IMR-90 (cell line): Measurements from ENCODE around the gene TBXAS1. TPM values are rescaled to one million over a fixed set of nuclear protein-coding genes. Genes with fewer than 3 reads are reported as not detected.

Source experiments
- ATAC-seq: fragments of 200-7000 bp; cut with Tn5 transposase; 2 replicates; pipeline ENCODE4 v1.9.1; 2020; ENCODE audit warnings: low read depth, mild to moderate bottlenecking, moderate library complexity
- BruUV-seq: library from RNA; stranded (reverse); fragments of 400-500 nt; replicated peaks from 2 replicates; lab custom pipeline; 2021; lab: Mats Ljungman, UMichigan
- CTCF ChIA-PET: fragments of 300-600 bp; formaldehyde crosslinking; extraction: SDS; loops from one replicate; lab custom pipeline; 2021; ENCODE audit warnings: antibody characterized with exemption; lab: Yijun Ruan, JAX
- POLR2A ChIA-PET: fragments of 300-600 bp; sonication (Branson Sonifier 250); formaldehyde crosslinking; loops from one replicate; lab custom pipeline; 2022; ENCODE audit warnings: antibody characterized with exemption; ENCODE audit not compliant: unreplicated experiment; lab: Charles Lee
- DNase-seq: peaks from one replicate; pipeline ENCODE4 v3.0.0; 2013
- H2AFZ ChIP-seq: replicated peaks from 2 replicates; pipeline ENCODE3; 2013; ENCODE audit warnings: low read length, mild to moderate bottlenecking; ENCODE audit not compliant: poor library complexity
- H2AK5ac ChIP-seq: 2 replicates; pipeline ENCODE4 v1.6.1; 2013; ENCODE audit warnings: low read depth, low read length, inconsistent platforms
- H2AK9ac ChIP-seq: replicated peaks from 2 replicates; pipeline ENCODE3; 2013; ENCODE audit warnings: mild to moderate bottlenecking, low read depth, low read length, moderate library complexity; ENCODE audit not compliant: poor library complexity
- H2BK120ac ChIP-seq: 2 replicates; pipeline ENCODE4 v1.6.1; 2013; ENCODE audit warnings: low read depth, low read length, inconsistent platforms
- H2BK15ac ChIP-seq: 3 replicates; pipeline ENCODE4 v1.6.1; 2013; ENCODE audit warnings: low read depth, low read length, inconsistent platforms
- H2BK20ac ChIP-seq: 2 replicates; pipeline ENCODE4 v1.6.1; 2013; ENCODE audit warnings: low read depth, mild to moderate bottlenecking, inconsistent platforms, low read length, moderate library complexity
- H2BK5ac ChIP-seq: 2 replicates; pipeline ENCODE4 v1.6.1; 2013; ENCODE audit warnings: mild to moderate bottlenecking, low read depth, low read length, inconsistent platforms; ENCODE audit not compliant: poor library complexity, severe bottlenecking
- H3K14ac ChIP-seq: replicated peaks from 2 replicates; pipeline ENCODE4 v1.6.1; 2013; ENCODE audit warnings: low read depth, low read length, inconsistent platforms
- H3K18ac ChIP-seq: 2 replicates; pipeline ENCODE4 v1.6.1; 2013; ENCODE audit warnings: low read depth, low read length, control low read depth
- H3K23ac ChIP-seq: 2 replicates; pipeline ENCODE4 v1.6.1; 2013; ENCODE audit warnings: low read depth, low read length, inconsistent platforms
- H3K27ac ChIP-seq: 2 replicates; pipeline ENCODE4 v1.5.1; 2013; ENCODE audit warnings: mild to moderate bottlenecking, control low read depth, low read length; ENCODE audit not compliant: insufficient read depth
- H3K27me3 ChIP-seq: 2 replicates; pipeline ENCODE4 v1.6.1; 2013; ENCODE audit warnings: low read length; ENCODE audit not compliant: control insufficient read depth, insufficient read depth
- H3K36me3 ChIP-seq: 2 replicates; pipeline ENCODE4 v1.6.1; 2013; ENCODE audit warnings: low read length, mixed read lengths; ENCODE audit not compliant: control insufficient read depth, insufficient read depth
- H3K4ac ChIP-seq: 2 replicates; pipeline ENCODE4 v1.6.1; 2013; ENCODE audit warnings: low read depth, low read length, inconsistent platforms
- H3K4me1 ChIP-seq: 2 replicates; pipeline ENCODE4 v1.6.1; 2013; ENCODE audit warnings: low read length, mixed read lengths; ENCODE audit not compliant: control insufficient read depth, insufficient read depth
- H3K4me2 ChIP-seq: 2 replicates; pipeline ENCODE4 v1.6.1; 2013; ENCODE audit warnings: low read depth, mild to moderate bottlenecking, control low read depth, low read length, moderate library complexity
- H3K4me3 ChIP-seq: 2 replicates; pipeline ENCODE4 v1.5.1; 2013; ENCODE audit warnings: low read depth, mild to moderate bottlenecking, control low read depth, low read length, moderate library complexity; ENCODE audit not compliant: insufficient read depth
- H3K56ac ChIP-seq: 2 replicates; pipeline ENCODE4 v1.6.1; 2013; ENCODE audit warnings: low read length, inconsistent platforms; ENCODE audit not compliant: insufficient read depth; ENCODE audit errors: extremely low read depth
- H3K79me1 ChIP-seq, 2 experiments: 2 replicates each; pipeline ENCODE4 v1.6.1; 2013; ENCODE audit warnings: low read length in 2 of 2, inconsistent platforms in 1 of 2, low read depth in 1 of 2
- H3K9ac ChIP-seq: 2 replicates; pipeline ENCODE4 v1.6.1; 2013; ENCODE audit warnings: low read depth, low read length, control low read depth
- H3K9me1 ChIP-seq: 2 replicates; pipeline ENCODE4 v1.6.1; 2013; ENCODE audit warnings: low read length, inconsistent platforms; ENCODE audit not compliant: insufficient read depth
- H3K9me3 ChIP-seq: 2 replicates; pipeline ENCODE4 v1.6.1; 2013; ENCODE audit warnings: low read length; ENCODE audit not compliant: control insufficient read depth, insufficient read depth
- H4K20me1 ChIP-seq: 2 replicates; pipeline ENCODE4 v1.6.1; 2013; ENCODE audit warnings: low read length, inconsistent platforms; ENCODE audit not compliant: insufficient read depth
- H4K5ac ChIP-seq: 2 replicates; pipeline ENCODE4 v1.6.1; 2013; ENCODE audit warnings: mild to moderate bottlenecking, low read depth, low read length, control low read depth
- H4K8ac ChIP-seq, 2 experiments: 2 replicates each; pipeline ENCODE4 v1.6.1; 2013; ENCODE audit warnings: low read depth in 2 of 2, low read length in 2 of 2, control low read depth in 1 of 2, inconsistent platforms in 1 of 2
- H4K91ac ChIP-seq: 2 replicates; pipeline ENCODE4 v1.6.1; 2013; ENCODE audit warnings: low read depth, low read length, inconsistent platforms; ENCODE audit not compliant: insufficient read depth
- BHLHE40 ChIP-seq: fragments of 150-350 bp; IDR thresholded peaks from 2 replicates; pipeline ENCODE4 v1.6.1; 2016; ENCODE audit warnings: mild to moderate bottlenecking, low read depth, low read length
- CEBPB ChIP-seq: IDR thresholded peaks from 2 replicates; pipeline ENCODE4 v1.6.1; 2012; ENCODE audit warnings: low read depth, low read length, improper control_type of control experiment
- CHD1 ChIP-seq: IDR thresholded peaks from 2 replicates; pipeline ENCODE4 v1.6.1; 2012; ENCODE audit warnings: low read depth, low read length, improper control_type of control experiment
- FOS ChIP-seq: fragments of 150-350 bp; IDR thresholded peaks from 2 replicates; pipeline ENCODE4 v1.6.1; 2016; ENCODE audit warnings: low read depth, low read length
- MAFK ChIP-seq: IDR thresholded peaks from 2 replicates; pipeline ENCODE4 v1.6.1; 2012; ENCODE audit warnings: low read depth, low read length, improper control_type of control experiment
- MAZ ChIP-seq: IDR thresholded peaks from 2 replicates; pipeline ENCODE4 v1.6.1; 2012; ENCODE audit warnings: low read depth, mild to moderate bottlenecking, low read length, improper control_type of control experiment, moderate library complexity, borderline replicate concordance
- MXI1 ChIP-seq: IDR thresholded peaks from 2 replicates; pipeline ENCODE4 v1.6.1; 2012; ENCODE audit warnings: low read depth, mild to moderate bottlenecking, low read length, moderate library complexity, borderline replicate concordance
- NFE2L2 ChIP-seq: fragments of 150-350 bp; IDR thresholded peaks from 2 replicates; pipeline ENCODE4 v1.6.1; 2016; ENCODE audit warnings: low read depth, mild to moderate bottlenecking, low read length
- POLR2A ChIP-seq: IDR thresholded peaks from 2 replicates; pipeline ENCODE4 v1.6.1; 2012; ENCODE audit warnings: mild to moderate bottlenecking, low read depth, low read length
- RAD21 ChIP-seq: IDR thresholded peaks from 2 replicates; pipeline ENCODE4 v1.6.1; 2012; ENCODE audit warnings: low read length, improper control_type of control experiment
- RCOR1 ChIP-seq: IDR thresholded peaks from 2 replicates; pipeline ENCODE4 v1.6.1; 2012; ENCODE audit warnings: mild to moderate bottlenecking, low read length, improper control_type of control experiment; ENCODE audit not compliant: insufficient replicate concordance
- RFX5 ChIP-seq: IDR thresholded peaks from 2 replicates; pipeline ENCODE4 v1.8.0; 2012; ENCODE audit warnings: low read depth, mild to moderate bottlenecking, low read length, moderate library complexity
- SMC3 ChIP-seq: fragments of 150-350 bp; IDR thresholded peaks from 2 replicates; pipeline ENCODE4 v1.6.1; 2016; ENCODE audit warnings: low read depth, mild to moderate bottlenecking, antibody characterized with exemption, low read length, moderate library complexity
- WGBS, 2 experiments: methylation state at CpG; one replicate each; pipeline versions ENCODE4 v1.1.5 to v1.1.7; 2013; ENCODE audit warnings: missing lambda C conversion rate in 2 of 2; ENCODE audit not compliant: insufficient read length in 1 of 2; ENCODE audit errors: extremely low coverage in 2 of 2; 5-methylcytosine and 5-hydroxymethylcytosine counted together
- dilution Hi-C: fragments of 300-500 bp; cut with HindIII; formaldehyde crosslinking; loops from one replicate; pipeline ENCODE4 v1.14.3; 2018; ENCODE audit warnings: low sequenced_read_pairs; ENCODE audit not compliant: unreplicated experiment
- in situ Hi-C: fragments of 300-500 bp; cut with MboI; formaldehyde crosslinking; loops from 3 replicates; pipeline ENCODE4 v1.14.3; 2019; ENCODE audit warnings: low sequenced_read_pairs, inconsistent platforms, mixed read lengths
- intact Hi-C: fragments of 100-400 bp; cut with micrococcal nuclease; formaldehyde crosslinking; loops from 2 replicates; pipeline ENCODE4 v1.10.0; 2022
- polyA plus RNA-seq, 3 experiments: library from polyadenylated mRNA; depleted of rRNA; stranded (reverse); fragments of >200 nt; gene quantifications; 2 replicates each; pipeline ENCODE4 v1.2.3, GENCODE V29; 2012; ENCODE audit warnings: low replicate concordance in 1 of 3
- total RNA-seq: library from RNA; depleted of rRNA; stranded (reverse); fragments of >200 nt; gene quantifications from 2 replicates; pipeline ENCODE4 v1.2.3, GENCODE V29; 2012
- TF ChIP-seq, protein P1 (sequence below): conservative IDR thresholded peaks from 2 replicates; pipeline ENCODE4 v1.5.1; 2012; ENCODE audit warnings: mild to moderate bottlenecking, low read depth, low read length, improper control_type of control experiment
- TF ChIP-seq, protein P2 (sequence below): fragments of 150-350 bp; IDR thresholded peaks from 2 replicates; pipeline ENCODE4 v1.6.1; 2016; ENCODE audit warnings: low read depth, mild to moderate bottlenecking, low read length, moderate library complexity, borderline replicate concordance

TBXAS1 gene
- total and polyA plus RNA-seq, 2 of the 4 experiments (the other 2 are of a cell fraction): 5.9 to 10.8 TPM

DNA sequence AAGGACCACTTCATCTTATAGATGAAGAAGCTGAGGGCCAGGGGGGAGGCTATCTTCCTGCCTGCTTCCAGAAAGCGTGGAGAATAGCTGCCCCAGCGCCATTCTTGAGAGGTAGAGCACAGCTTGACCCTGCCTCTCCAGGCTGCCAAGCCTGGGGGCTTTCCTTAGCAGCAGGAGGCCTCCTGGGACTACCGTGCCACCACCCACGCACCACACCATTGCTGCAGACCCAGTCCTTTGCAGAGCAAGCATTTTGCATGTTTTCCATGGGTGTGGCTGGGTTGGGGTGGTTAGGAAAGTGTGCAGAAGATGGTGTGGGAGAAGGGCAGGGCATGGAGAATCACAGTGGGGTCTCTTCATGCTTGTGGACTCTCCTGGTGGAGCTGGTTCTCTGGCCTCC lies 64.9 kb downstream of the TBXAS1 start:
- Histone ChIP-seq H2BK5ac (no peak overlapping the region), H3K27ac (no peak overlapping the region), H3K4me1 (no peaks in the 10 kb centered on the region), H3K56ac (no peak overlapping the region), H3K4ac (no peak overlapping the region), H3K79me1 (no peaks in the 10 kb centered on the region), H2BK120ac (no peak overlapping the region), H3K36me3 (0 out of 2 replicates have a peak, but pooled peaks cover 1% of the 10 kb centered on the region), H2AK9ac (no peak overlapping the region), H3K14ac (no peak overlapping the region), H3K23ac (no peak overlapping the region), H3K4me2 (no peak overlapping the region), H3K9me3 (peaks cover 3% of the 10 kb centered on the region; the same call in 1 of the 2 replicates), H2AFZ (no peak overlapping the region), H3K18ac (no peak overlapping the region; the same call in 1 of the 2 replicates), H2BK20ac (no peak overlapping the region), H4K91ac (no peak overlapping the region), H3K27me3 (no peaks in the 10 kb centered on the region), H3K4me3 (no peak overlapping the region), H4K20me1 (no peaks in the 10 kb centered on the region), H2BK15ac (no peak overlapping the region), H4K5ac (no peak overlapping the region), H4K8ac (no peak overlapping the region), H3K9me1 (peaks cover 2% of the 10 kb centered on the region; the same call in 1 of the 2 replicates), H2AK5ac (no peak overlapping the region), H3K9ac (no peak overlapping the region)
- in situ Hi-C loops (no loop called here), dilution Hi-C loops (no loop called here), intact Hi-C loops (no loop called here)
- DNase-seq: no peak
- no peak for TF ChIP-seq RAD21
- no peak for TF ChIP-seq CHD1
- TF ChIP-seq SMC3: no peak
- TF ChIP-seq RCOR1: no peak
- no peak for TF ChIP-seq FOS
- TF ChIP-seq, protein P1, sequence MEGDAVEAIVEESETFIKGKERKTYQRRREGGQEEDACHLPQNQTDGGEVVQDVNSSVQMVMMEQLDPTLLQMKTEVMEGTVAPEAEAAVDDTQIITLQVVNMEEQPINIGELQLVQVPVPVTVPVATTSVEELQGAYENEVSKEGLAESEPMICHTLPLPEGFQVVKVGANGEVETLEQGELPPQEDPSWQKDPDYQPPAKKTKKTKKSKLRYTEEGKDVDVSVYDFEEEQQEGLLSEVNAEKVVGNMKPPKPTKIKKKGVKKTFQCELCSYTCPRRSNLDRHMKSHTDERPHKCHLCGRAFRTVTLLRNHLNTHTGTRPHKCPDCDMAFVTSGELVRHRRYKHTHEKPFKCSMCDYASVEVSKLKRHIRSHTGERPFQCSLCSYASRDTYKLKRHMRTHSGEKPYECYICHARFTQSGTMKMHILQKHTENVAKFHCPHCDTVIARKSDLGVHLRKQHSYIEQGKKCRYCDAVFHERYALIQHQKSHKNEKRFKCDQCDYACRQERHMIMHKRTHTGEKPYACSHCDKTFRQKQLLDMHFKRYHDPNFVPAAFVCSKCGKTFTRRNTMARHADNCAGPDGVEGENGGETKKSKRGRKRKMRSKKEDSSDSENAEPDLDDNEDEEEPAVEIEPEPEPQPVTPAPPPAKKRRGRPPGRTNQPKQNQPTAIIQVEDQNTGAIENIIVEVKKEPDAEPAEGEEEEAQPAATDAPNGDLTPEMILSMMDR: no peak
- TF ChIP-seq POLR2A: no peak
- TF ChIP-seq NFE2L2: no peak
- no peak for TF ChIP-seq MXI1
- TF ChIP-seq MAFK: no peak
- no peak for TF ChIP-seq BHLHE40
- no peak for TF ChIP-seq RFX5
- no peak for TF ChIP-seq CEBPB
- TF ChIP-seq, protein P2, sequence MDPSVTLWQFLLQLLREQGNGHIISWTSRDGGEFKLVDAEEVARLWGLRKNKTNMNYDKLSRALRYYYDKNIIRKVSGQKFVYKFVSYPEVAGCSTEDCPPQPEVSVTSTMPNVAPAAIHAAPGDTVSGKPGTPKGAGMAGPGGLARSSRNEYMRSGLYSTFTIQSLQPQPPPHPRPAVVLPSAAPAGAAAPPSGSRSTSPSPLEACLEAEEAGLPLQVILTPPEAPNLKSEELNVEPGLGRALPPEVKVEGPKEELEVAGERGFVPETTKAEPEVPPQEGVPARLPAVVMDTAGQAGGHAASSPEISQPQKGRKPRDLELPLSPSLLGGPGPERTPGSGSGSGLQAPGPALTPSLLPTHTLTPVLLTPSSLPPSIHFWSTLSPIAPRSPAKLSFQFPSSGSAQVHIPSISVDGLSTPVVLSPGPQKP: no peak
- TF ChIP-seq MAZ: no peak
- no CpG with 5 or more reads among the region's 4 CpGs for WGBS, 2 experiments
- ATAC-seq: no peak
- no TSS peak for BruUV-seq
- ChIA-PET POLR2A (no interaction called here), CTCF (no interaction called here)
